GM12878 (cell line): ENCODE data around the gene CTIF. TPM values are rescaled to one million over a fixed set of nuclear protein-coding genes. Genes with fewer than 3 reads are reported as not detected.

Source experiments
- ATAC-seq: fragments of 200-7000 bp; cut with Tn5 transposase; 3 replicates; pipeline ENCODE4 v1.9.1; 2020; ENCODE audit warnings: mild to moderate bottlenecking, moderate library complexity
- BruUV-seq: library from RNA; stranded (reverse); fragments of 400-500 nt; replicated peaks from 2 replicates; lab custom pipeline; 2021; lab: Mats Ljungman, UMichigan
- CTCF ChIA-PET: fragments of 300-600 bp; sonication (Branson Sonifier 250); formaldehyde crosslinking; extraction: SDS; loops from one replicate; lab custom pipeline; 2021; ENCODE audit warnings: inconsistent platforms; lab: Yijun Ruan, JAX
- POLR2A ChIA-PET: fragments of 350-600 bp; formaldehyde crosslinking; extraction: SDS; loops from one replicate; lab custom pipeline; 2021; ENCODE audit warnings: inconsistent platforms; lab: Charles Lee
- RAD21 ChIA-PET: fragments of 300-600 bp; sonication (Branson Sonifier 250); formaldehyde crosslinking; loops from one replicate; lab custom pipeline; 2023; ENCODE audit warnings: antibody characterized with exemption; ENCODE audit not compliant: unreplicated experiment; lab: Charles Lee
- SMC1A ChIA-PET: fragments of 300-600 bp; sonication (Branson Sonifier 250); formaldehyde crosslinking; loops from one replicate; lab custom pipeline; 2023; ENCODE audit not compliant: unreplicated experiment, uncharacterized antibody; lab: Charles Lee
- DNase-seq: peaks from one replicate; pipeline ENCODE4 v3.0.0-alpha.2; 2011; ENCODE audit warnings: low read depth, low spot score
- FAIRE-seq: peaks from 3 replicates; lab custom pipeline; 2011; peaks lifted over from hg19 to GRCh38; lab: Jason Lieb, UNC
- H2AFZ ChIP-seq: 2 replicates; pipeline ENCODE4 v1.6.0; 2011; ENCODE audit warnings: low read depth, low read length, control low read depth; ENCODE audit not compliant: control insufficient read depth
- H3K27ac ChIP-seq: 2 replicates; pipeline ENCODE4 v1.5.1; 2011; ENCODE audit warnings: control low read depth; ENCODE audit not compliant: control insufficient read depth, insufficient read depth
- H3K27me3 ChIP-seq, 2 experiments: replicated peaks in 1 of 2; 2 replicates each; pipeline versions ENCODE4 v1.6.0 to v1.6.1; 2011; ENCODE audit warnings: low read length in 1 of 2; ENCODE audit not compliant: control insufficient read depth in 2 of 2, insufficient read depth in 2 of 2
- H3K36me3 ChIP-seq, 2 experiments: 2 replicates each; pipeline ENCODE4 v1.5.1; 2011; ENCODE audit warnings: low read length in 1 of 2; ENCODE audit not compliant: control insufficient read depth in 2 of 2, insufficient read depth in 2 of 2
- H3K4me1 ChIP-seq: 2 replicates; pipeline ENCODE4 v1.6.1; 2011; ENCODE audit warnings: mild to moderate bottlenecking, low read length, moderate library complexity, mixed read lengths; ENCODE audit not compliant: control insufficient read depth, insufficient read depth
- H3K4me2 ChIP-seq: 2 replicates; pipeline ENCODE4 v1.6.0; 2011; ENCODE audit warnings: control low read depth; ENCODE audit not compliant: control insufficient read depth, insufficient read depth
- H3K4me3 ChIP-seq: fragments of 200-600 bp; sonication (generic); 2 replicates; pipeline ENCODE4 v1.5.1; 2016
- H3K79me2 ChIP-seq: 2 replicates; pipeline ENCODE4 v1.6.0; 2011; ENCODE audit warnings: low read length; ENCODE audit not compliant: control insufficient read depth, insufficient read depth
- H3K9ac ChIP-seq: 2 replicates; pipeline ENCODE4 v1.8.0; 2011; ENCODE audit warnings: low read length, control low read depth, mixed read lengths; ENCODE audit not compliant: control insufficient read depth, insufficient read depth
- H3K9me3 ChIP-seq: replicated peaks from 3 replicates; pipeline ENCODE4 v1.5.1; 2011; ENCODE audit warnings: mild to moderate bottlenecking, low read length; ENCODE audit not compliant: control insufficient read depth, insufficient read depth
- H4K20me1 ChIP-seq: 2 replicates; pipeline ENCODE4 v1.6.0; 2011; ENCODE audit not compliant: control insufficient read depth, insufficient read depth
- BCL3 ChIP-seq: IDR thresholded peaks from 2 replicates; pipeline ENCODE4 v1.6.1; 2011; ENCODE audit warnings: borderline replicate concordance, low read depth, mild to moderate bottlenecking, moderate library complexity, low read length; ENCODE audit not compliant: insufficient read depth, poor library complexity, severe bottlenecking
- CBFB ChIP-seq: IDR thresholded peaks from 2 replicates; pipeline ENCODE4 v1.6.1; 2016; ENCODE audit warnings: antibody characterized with exemption, low read depth
- CBX5 ChIP-seq: sonication (generic); IDR thresholded peaks from 2 replicates; pipeline ENCODE4 v1.6.1; 2016; ENCODE audit warnings: low read depth, moderate library complexity, mild to moderate bottlenecking, inconsistent platforms
- CREM ChIP-seq: IDR thresholded peaks from 2 replicates; pipeline ENCODE4 v1.6.1; 2014; ENCODE audit warnings: antibody characterized with exemption, low read depth
- E2F4 ChIP-seq: IDR thresholded peaks from 2 replicates; pipeline ENCODE4 v1.6.1; 2012; ENCODE audit warnings: low read depth, low read length, improper control_type of control experiment
- ESRRA ChIP-seq: IDR thresholded peaks from 2 replicates; pipeline ENCODE4 v1.6.1; 2012; ENCODE audit warnings: mild to moderate bottlenecking, low read length, improper control_type of control experiment
- HDAC2 ChIP-seq: fragments of 200-600 bp; sonication (generic); IDR thresholded peaks from 2 replicates; pipeline ENCODE4 v1.6.1; 2017
- MEF2B ChIP-seq: fragments of 450-650 bp; IDR thresholded peaks from 2 replicates; pipeline ENCODE4 v1.6.1; 2018; ENCODE audit warnings: mild to moderate bottlenecking, moderate library complexity; ENCODE audit not compliant: partially characterized antibody, poor library complexity, severe bottlenecking
- MTA3 ChIP-seq: IDR thresholded peaks from 2 replicates; pipeline ENCODE4 v1.6.1; 2012; ENCODE audit warnings: low read length, inconsistent platforms, borderline replicate concordance
- NR2F1 ChIP-seq: fragments of 450-650 bp; conservative IDR thresholded peaks from 2 replicates; pipeline ENCODE4 v1.6.1; 2017; ENCODE audit warnings: mild to moderate bottlenecking
- RAD51 ChIP-seq: fragments of 450-650 bp; IDR thresholded peaks from 2 replicates; pipeline ENCODE4 v1.6.1; 2016; ENCODE audit warnings: moderate library complexity, mild to moderate bottlenecking, inconsistent platforms
- REST ChIP-seq: IDR thresholded peaks from 2 replicates; pipeline ENCODE4 v1.6.1; 2012; ENCODE audit warnings: mild to moderate bottlenecking, low read depth, low read length
- TARDBP ChIP-seq: IDR thresholded peaks from 2 replicates; pipeline ENCODE4 v1.6.1; 2016; ENCODE audit warnings: borderline replicate concordance
- WGBS: methylation state at CpG from one replicate; pipeline ENCODE4 v1.1.6; 2016; ENCODE audit warnings: low lambda C conversion rate; ENCODE audit not compliant: insufficient replicate concordance, insufficient coverage; ENCODE audit errors: missing lambda C conversion rate; 5-methylcytosine and 5-hydroxymethylcytosine counted together
- in situ Hi-C: fragments of 300-500 bp; cut with MboI; formaldehyde crosslinking; loops from 9 replicates; pipeline ENCODE4 v1.14.3; 2018; ENCODE audit warnings: mixed read lengths
- intact Hi-C: fragments of 100-400 bp; cut with micrococcal nuclease; formaldehyde crosslinking; loops from one replicate; pipeline ENCODE4 v1.14.2; 2022; ENCODE audit not compliant: unreplicated experiment
- polyA plus RNA-seq, 11 experiments: library from polyadenylated mRNA; depleted of rRNA in 4 of 11; unstranded in 6 of 11; stranded (reverse) in 5 of 11; fragments of >200 nt; fragmentation: Nextera tagmentation in 4 of 11; fragmentation: Illumina TruSeq in 1 of 11; extraction: Ambion mirVana in 4 of 11; extraction: Trizol in 1 of 11; gene quantifications; 1 replicate in 1 of 11; 2 replicates in 10 of 11; pipeline versions ENCODE4 v1.2.1 to v1.2.3, GENCODE V29; 2011 to 2016; ENCODE audit warnings: inconsistent platforms in 2 of 11, missing spikeins in 2 of 11, low read depth in 1 of 11
- total RNA-seq, 4 experiments: library from RNA; depleted of rRNA in 3 of 4; stranded (reverse); fragments of >200 nt in 3 of 4; fragmentation: Illumina TruSeq in 1 of 4; extraction: Trizol in 1 of 4; gene quantifications; 2 replicates each; pipeline versions ENCODE4 v1.2.1 to v1.2.3, GENCODE V29; 2013 to 2021

The CTIF gene
- total and polyA plus RNA-seq, 10 of the 15 experiments (the other 5 are each of a cell fraction or from before 2014, with no cell fraction given), result 0.06 to 11.6 (median 2.5) TPM

- TF ChIP-seq RAD51 (no peak), MTA3 (no peak), CBFB (no peak), BCL3 (no peak)
These were observed 289.3 kb downstream of the CTIF start (continued) for GRCh38 chr18:48828194-48828545.

GRCh38 chr18:48828691-48829442 is 290.0 kb downstream of the CTIF start:
- Histone ChIP-seq H3K36me3 (no peaks in the 10 kb centered on the region), H3K4me1 (peaks cover 28% of the 10 kb centered on the region), H3K4me2 (no peak overlapping the region), H3K27me3 (no peaks in the 10 kb centered on the region), H3K9me3 (no peaks in the 10 kb centered on the region; the same call in 2 of the 3 replicates), H2AFZ (no peak overlapping the region), H3K27ac (no peak overlapping the region), H3K79me2 (peaks cover 6% of the 10 kb centered on the region), H3K9ac (no peak overlapping the region), H4K20me1 (no peaks in the 10 kb centered on the region), H3K4me3 (no peak overlapping the region)
- SMC1A ChIA-PET, result interaction anchor here (0.7 to 9.9 kb wide), 11 partner anchors 8 to 333 kb away, joined by 3 to 129 read pairs (median 5); no protein-coding TSS in a partner anchor
- CTCF ChIA-PET, result interaction anchor here (1.1 to 3.0 kb wide), 5 partner anchors 16 to 51 kb away, joined by 3 to 10 read pairs (median 4); no protein-coding TSS in a partner anchor
- DNase-seq (no peak), FAIRE-seq (no peak), ATAC-seq (no peak)
- intact Hi-C loops (no loop called here), in situ Hi-C loops (no loop called here)
- no TSS peak for BruUV-seq
- RAD21 ChIA-PET, result interaction anchor here (0.8 to 6.8 kb wide), 4 partner anchors 8 to 51 kb away, joined by 3 to 68 read pairs (median 11); no protein-coding TSS in a partner anchor
- WGBS, result 49% methylated on average over 15 of the region's 15 CpGs
- POLR2A ChIA-PET, result interaction anchor here (1.1 to 2.3 kb wide), 5 partner anchors 13 to 50 kb away, joined by 4 to 12 read pairs (median 5); no protein-coding TSS in a partner anchor
- TF ChIP-seq HDAC2 (no peak), ESRRA (no peak), MEF2B (no peak), TARDBP (no peak), NR2F1 (no peak), CREM (no peak), E2F4 (no peak), CBX5 (no peak), REST (no peak)
